HG02885 (cell line): ENCODE measurements around the gene ASIC1.

Experiments
- ATAC-seq: cut with Tn5 transposase; IDR thresholded peaks from one replicate; pipeline ENCODE4 v1.9.1; 2021; ENCODE audit warnings: mild to moderate bottlenecking; ENCODE audit not compliant: unreplicated experiment, poor library complexity

Gene ASIC1

DNA sequence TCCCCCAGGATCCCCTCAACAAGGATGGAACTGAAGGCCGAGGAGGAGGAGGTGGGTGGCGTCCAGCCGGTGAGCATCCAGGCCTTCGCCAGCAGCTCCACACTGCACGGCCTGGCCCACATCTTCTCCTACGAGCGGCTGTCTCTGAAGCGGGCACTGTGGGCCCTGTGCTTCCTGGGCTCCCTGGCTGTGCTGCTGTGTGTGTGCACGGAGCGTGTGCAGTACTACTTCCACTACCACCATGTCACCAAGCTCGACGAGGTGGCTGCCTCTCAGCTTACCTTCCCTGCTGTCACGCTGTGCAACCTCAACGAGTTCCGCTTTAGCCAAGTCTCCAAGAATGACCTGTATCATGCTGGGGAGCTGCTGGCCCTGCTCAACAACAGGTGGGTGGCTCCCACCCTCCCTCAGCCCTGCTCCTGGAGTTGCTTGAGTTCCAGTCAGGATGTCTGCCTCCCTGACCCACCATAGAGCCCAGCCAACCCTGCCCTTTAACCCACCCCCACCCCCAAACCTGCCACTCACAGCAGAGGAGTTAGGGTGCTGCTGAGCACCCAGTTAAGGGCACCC, 1.4 kb downstream of the ASIC1 start:
- no peak for ATAC-seq

DNA sequence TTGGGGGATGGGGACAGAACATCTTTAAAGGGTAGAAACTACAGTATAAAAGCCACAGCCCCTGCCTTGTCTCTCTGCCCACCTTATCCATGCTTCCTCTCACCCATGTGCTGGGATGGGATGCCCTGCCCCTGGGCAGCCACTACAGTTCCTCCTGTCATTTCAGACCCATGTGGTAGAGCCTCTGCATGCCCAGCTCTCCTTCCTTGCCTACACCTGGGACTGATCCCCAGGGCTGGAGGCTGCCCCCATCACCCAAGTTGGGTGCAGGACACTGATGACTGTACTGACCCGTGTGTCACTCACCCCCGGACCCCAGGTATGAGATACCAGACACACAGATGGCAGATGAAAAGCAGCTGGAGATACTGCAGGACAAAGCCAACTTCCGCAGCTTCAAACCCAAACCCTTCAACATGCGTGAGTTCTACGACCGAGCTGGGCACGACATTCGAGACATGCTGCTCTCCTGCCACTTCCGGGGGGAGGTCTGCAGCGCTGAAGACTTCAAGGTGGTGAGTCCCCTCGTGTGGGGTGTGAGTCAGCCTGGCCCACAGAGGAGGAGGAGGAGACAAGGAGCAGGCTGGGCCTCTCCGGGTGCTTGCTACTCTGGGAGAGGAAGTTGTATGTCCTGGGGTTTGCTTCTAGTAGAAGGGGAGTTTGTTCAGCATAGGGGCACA, 2.2 kb downstream of the ASIC1 start:
- no peak for ATAC-seq

DNA sequence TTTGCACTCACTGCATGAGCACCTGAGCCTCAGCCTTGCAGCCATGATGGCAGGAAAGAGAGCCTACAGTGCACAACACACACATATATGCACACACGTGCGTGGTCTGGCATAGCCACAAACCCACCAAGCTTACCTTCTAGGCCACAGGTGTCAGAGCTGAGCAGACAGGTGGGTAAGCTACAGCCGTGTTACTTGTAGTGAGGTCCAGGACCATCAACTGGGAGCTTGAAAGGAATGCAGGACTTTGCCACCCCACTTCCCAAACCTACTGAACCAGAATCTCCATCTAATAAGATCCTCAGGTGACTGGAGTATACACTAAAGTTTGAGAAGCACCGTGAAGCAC, 2.7 kb downstream of the ASIC1 start:
- no peak for ATAC-seq

DNA sequence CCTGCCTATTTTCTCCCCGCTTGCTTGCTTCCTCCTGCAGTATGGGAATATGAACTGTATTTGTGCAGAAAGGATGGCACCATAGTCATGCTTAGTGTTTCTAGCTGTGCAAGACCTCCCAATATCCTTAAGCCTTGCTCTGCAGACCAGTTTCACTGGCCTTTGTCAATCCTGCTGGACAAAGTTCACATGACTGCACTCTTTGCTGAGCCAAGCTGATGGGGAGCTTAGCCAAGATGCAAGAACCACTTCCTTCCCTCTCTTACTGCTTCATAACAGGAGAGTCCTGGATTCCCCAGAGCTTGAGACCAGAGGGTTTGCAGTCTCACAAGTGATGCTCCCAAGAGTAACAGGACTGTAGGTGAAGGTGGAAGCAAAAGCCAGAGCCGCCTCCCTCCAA, 3.8 kb downstream of the ASIC1 start:
- ATAC-seq: no peak

DNA sequence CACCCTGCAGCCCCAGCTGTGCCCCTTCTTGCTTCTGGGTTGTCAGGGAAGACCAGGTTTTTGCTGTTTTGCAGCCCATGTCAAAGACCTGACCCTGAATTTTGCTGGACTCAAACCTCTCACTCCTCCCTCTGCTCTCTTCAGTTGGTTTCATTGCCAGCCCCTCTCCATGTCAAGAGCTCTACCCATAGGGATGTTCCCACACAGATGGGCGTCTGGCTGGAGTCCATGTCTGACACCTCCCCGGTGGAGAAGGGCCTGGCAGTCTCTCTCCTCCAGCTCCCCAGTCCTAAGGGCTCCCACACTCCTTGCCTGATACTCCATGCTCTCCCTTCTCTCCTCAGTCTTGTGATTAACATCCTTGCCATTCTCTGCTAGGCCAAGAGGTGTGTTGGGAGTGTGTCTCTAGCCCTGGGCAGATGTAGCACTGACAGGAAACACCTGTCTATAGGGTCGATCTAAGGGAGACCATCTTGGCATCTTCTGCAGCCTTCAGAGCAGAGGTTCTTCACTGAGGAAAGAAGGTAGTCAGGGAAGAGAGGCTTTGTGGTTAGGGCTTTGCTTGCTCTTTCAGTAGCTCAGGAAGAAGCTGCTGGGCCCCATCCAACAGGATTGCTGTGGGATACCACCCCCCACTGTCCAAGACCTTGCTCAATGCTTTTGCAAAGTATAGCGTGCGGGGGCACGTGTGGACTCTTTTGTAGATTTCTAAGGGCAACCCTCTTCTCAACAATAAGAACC, 4.7 kb downstream of the ASIC1 start:
- ATAC-seq: no peak

- no peak for ATAC-seq
Observed at GRCh38 chr12:50062728-50063460, 5.5 kb downstream of the ASIC1 start.

DNA sequence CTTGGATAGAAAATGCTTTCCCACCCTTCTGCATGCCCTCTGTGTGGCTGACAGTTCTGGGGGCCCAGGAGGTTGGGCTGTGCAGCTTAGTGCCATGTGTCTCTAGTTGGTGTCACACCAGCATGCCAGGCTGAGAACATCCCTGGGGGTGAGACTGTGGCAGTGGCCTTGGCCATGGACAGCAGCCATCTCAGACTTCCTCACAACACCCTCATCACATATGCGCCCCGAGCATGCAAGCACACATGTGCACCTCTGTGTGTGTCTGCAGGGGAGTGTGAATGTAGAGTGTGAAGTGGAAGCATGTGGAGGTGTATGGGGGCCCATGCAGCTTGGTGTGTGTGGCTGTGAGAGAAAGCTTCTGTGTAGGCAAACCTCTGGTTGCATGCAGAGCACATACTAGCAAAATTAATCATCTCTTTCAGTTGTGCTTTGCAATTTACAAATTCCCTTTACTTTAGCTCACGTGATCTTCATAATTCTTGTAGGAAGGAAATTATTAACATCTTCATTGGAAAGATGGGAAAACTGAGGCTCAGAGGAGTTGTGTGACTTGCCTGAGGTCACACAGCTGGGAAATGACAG, 8.4 kb downstream of the ASIC1 start:
- no peak for ATAC-seq

GRCh38 chr12:50066402-50066801, 9.0 kb downstream of the ASIC1 start:
- no peak for ATAC-seq

- no peak for ATAC-seq
Observed at GRCh38 chr12:50069069-50069468, 11.7 kb downstream of the ASIC1 start.

DNA sequence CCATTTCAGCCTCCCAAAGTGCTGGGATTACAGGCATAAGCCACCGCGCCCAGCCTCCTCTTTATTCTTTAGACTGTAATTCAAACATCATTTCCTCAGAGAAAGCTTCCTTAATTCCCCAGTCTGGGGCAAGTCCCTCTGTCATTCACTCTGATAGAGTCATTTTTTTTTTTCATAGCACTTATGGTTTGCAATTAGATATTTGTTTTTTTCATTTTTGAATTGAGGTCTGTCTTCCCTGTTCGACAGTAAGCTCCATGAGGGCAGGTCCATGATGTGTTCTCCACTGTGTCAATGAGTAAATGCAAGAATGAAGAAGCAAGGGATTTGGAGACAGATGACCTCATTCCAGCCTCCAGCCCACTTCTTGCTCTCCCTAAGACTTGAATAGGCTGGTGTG, 12.1 kb downstream of the ASIC1 start:
- no peak for ATAC-seq

DNA sequence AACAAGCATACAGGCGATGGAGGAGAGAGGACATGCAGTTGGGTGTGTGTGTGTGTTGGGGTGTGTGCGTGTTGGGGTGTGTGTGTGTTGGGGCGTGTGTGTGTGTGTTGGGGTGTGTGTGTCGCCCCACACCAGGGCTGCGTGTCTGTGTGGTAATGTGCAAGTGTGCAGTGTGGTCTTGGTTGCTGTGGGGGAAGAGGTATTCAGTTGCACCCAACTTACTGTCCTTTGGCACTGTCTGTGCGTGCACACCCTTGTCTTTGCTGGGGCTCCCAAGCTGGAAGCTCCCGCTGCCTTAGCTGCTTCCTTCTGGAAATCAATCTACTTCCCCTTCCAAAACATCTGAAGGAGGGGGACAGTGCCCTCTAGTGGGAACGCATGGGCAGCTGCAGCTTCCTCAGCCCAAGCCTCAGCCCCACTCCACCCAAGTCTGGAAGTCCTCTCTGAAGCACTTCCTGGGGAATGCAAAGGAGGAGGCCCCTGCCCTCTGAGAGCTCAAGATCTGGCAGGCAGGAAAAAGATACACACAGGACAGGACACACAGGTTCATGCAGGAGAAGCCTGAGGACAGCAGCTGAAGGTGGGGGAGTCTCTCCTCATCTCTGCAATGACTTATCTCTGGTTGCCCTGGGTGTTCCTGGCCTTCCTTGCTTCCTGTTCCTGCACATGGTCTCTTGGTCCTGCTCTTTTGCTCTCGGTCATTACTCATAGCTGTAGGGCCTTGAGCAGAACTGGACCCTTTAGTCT, 13.1 kb downstream of the ASIC1 start:
- no peak for ATAC-seq

DNA sequence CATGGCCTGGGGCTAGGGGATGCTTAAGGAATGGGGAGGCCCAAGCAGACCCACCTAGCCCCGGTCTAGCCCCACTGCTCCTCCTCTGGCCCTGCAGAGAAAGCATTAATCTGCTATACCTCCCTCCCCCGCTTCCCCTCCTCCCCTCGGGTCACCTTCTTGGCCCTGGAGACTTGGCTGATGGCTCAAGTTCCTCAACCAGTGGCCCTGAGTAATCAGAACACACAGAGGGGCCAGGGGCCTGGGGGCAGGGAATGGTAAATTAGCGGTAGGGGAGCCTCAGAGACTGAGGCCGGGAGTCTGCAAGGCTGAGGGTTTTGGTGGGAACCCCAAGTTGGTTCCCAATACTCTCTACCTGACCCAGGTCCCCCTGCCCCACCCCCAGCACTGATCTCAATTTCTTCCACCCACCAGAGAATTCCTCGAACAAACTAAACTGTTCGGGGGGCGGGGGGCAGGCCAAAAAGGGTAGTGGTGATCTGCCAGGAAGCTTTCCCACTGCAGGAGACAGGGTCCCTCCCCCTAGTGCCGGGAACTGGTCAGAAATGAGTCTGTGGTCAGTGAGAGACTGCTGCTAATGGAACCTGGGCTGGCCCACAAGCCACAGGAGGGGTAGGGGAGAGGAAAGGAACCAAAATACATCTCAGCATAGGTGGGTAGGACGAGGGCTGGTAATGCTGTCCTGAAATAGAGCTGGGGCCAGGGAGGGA, 15.0 kb downstream of the ASIC1 start:
- ATAC-seq: no peak

DNA sequence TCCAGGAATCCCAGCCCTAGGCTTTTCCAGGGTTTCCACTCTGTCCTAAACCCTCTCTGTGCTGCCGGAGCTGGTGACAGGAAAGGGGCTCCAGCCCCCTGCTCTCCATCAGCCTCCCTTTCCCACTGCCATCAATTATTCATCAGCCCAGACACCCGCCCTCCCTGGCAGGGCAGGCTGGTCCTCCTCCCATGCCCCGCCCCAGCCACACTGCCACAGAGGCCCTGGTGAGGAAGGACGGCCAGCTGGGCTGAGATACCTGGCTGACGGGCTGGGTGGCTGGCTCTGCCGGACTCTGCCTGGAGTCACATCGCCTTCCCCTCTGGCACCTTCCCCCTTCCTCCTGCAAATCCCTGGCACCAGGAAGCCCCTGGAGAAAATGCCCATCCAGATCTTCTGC, 15.8 kb downstream of the ASIC1 start:
- ATAC-seq: no peak

DNA sequence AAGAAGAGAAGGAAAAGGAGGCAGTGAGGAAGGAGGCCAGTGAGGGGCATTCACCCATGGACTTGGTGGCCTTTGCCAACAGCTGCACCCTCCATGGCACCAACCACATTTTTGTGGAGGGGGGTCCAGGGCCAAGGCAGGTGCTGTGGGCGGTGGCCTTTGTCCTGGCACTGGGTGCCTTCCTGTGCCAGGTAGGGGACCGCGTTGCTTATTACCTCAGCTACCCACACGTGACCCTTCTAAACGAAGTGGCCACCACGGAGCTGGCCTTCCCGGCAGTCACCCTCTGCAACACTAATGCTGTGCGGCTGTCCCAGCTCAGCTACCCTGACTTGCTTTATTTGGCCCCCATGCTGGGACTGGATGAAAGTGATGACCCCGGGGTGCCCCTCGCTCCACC, 16.3 kb downstream of the ASIC1 start:
- ATAC-seq: no peak

DNA sequence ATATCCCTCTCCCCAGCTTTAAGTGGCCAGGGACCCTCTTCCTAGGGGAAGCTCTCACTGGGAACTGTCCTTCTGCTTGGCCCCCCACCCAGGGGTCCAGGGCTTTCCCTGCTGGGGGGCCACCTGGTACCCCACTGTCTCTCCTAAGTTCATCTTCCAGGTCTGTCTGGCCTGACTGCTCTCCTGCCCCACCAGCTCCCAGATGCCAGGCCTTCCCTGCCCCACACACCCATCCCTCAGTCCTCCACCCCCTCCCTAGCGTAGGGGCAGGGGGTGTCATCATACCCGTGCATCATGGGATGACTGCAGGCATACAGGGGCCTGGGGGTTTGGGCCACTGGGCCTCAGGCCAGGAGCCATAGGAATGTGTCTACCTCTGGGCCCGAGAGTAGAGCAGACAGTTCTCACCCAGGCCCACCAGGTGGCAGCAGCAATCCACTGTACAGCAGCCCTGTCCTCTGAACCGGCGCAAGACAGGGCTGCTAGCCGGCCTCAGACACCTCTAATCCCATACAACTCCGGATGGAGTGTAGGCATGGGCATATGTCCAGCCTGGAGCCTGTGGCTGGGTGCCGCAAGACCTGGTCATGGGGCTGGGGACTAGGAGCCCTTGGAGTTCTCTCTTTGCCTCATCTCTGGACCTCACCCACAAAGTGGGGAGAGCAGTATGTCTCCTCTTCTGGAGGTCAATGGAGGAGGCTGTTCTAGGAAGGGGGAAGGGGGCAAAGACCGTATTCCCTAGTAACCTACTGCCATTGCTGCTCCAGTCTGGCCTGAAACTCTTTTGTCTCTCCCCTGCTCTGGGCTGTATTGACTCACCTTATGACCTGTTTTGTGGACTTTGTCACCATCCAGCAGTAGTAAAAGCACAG, 17.8 kb downstream of the ASIC1 start:
- peak; percentile 88 for ATAC-seq

DNA sequence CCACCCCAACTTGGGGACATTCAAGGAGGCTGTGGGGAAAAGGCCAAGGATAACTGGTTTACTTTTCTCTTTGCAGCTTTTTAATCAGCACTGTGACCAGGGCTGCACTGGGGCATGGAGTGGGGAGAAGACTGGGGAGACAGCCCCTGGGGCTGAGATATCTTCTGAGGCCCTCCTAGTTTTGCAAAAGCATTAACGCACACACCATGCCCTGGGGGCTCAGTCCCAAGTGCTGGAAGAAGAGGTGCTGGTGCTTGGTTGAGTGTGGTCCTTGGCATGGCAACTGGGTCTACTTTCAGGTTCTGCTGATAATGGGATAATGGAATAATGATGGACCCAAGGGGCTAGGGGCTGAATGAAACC, 18.4 kb downstream of the ASIC1 start:
- ATAC-seq: no peak

- ATAC-seq: no peak
Observed at GRCh38 chr12:50077099-50077498, 19.7 kb downstream of the ASIC1 start.

DNA sequence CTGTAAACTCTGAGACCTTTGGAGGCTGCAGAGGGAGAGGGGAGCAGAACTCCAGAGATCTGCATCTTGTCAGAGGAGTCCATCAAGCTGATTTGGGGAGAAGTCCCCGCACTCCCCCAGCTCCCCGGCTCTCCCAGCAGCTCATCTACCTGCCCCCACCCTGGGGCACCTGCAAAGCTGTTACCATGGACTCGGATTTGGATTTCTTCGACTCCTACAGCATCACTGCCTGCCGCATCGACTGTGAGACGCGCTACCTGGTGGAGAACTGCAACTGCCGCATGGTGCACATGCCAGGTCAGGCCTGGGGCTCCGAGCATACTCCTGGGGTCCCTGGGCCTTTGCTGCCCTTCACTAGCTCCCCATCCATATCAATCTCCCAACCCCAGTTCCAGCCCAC, 20.9 kb downstream of the ASIC1 start:
- no peak for ATAC-seq

GRCh38 chr12:50079771-50080170, 22.4 kb downstream of the ASIC1 start:
- ATAC-seq: no peak
